Glutamatergic neuron (in vitro differentiated cells): ENCODE data around the gene PILRA. TPM values are rescaled to one million over a fixed set of nuclear protein-coding genes. Genes with fewer than 3 reads are reported as not detected.

Source experiments
- DNase-seq: peaks from one replicate; pipeline ENCODE4 v3.0.0; 2022
- H3K27ac Mint-ChIP-seq: one replicate; pipeline ENCODE4 v1.8.0; 2020; ENCODE audit warnings: mild to moderate bottlenecking, mixed read lengths, inconsistent platforms; ENCODE audit not compliant: unreplicated experiment
- H3K27me3 Mint-ChIP-seq: one replicate; pipeline ENCODE4 v1.8.0; 2020; ENCODE audit warnings: mild to moderate bottlenecking, moderate library complexity, mixed read lengths, inconsistent platforms; ENCODE audit not compliant: unreplicated experiment
- H3K36me3 Mint-ChIP-seq: one replicate; pipeline ENCODE4 v1.8.0; 2020; ENCODE audit warnings: mild to moderate bottlenecking, mixed read lengths, inconsistent platforms; ENCODE audit not compliant: unreplicated experiment
- H3K4me1 Mint-ChIP-seq: one replicate; pipeline ENCODE4 v1.8.0; 2020; ENCODE audit warnings: mild to moderate bottlenecking, low read depth, mixed read lengths, inconsistent platforms; ENCODE audit not compliant: unreplicated experiment
- H3K4me3 Mint-ChIP-seq: one replicate; pipeline ENCODE4 v1.8.0; 2020; ENCODE audit warnings: mild to moderate bottlenecking, mixed read lengths, inconsistent platforms; ENCODE audit not compliant: unreplicated experiment
- H3K9me3 Mint-ChIP-seq: one replicate; pipeline ENCODE4 v1.8.0; 2020; ENCODE audit warnings: mild to moderate bottlenecking, moderate library complexity, mixed read lengths, inconsistent platforms; ENCODE audit not compliant: unreplicated experiment
- total RNA-seq: library from RNA; stranded (reverse); fragmentation: NEBNext Ultra II Directional; extraction: Animal tissue kit (Norgen Biotek cat#: 25700); gene quantifications from one replicate; pipeline ENCODE4 v1.2.1, GENCODE V29; 2021; ENCODE audit not compliant: unreplicated experiment
- TF ChIP-seq, protein P1 (sequence below): fragments of 200-600 bp; sonication (generic); IDR thresholded peaks from one replicate; pipeline ENCODE4 v1.5.0; 2021; ENCODE audit not compliant: partially characterized antibody, unreplicated experiment

PILRA gene
- total RNA-seq, 1 donor from 2014 or later = 12.5 TPM

DNA sequence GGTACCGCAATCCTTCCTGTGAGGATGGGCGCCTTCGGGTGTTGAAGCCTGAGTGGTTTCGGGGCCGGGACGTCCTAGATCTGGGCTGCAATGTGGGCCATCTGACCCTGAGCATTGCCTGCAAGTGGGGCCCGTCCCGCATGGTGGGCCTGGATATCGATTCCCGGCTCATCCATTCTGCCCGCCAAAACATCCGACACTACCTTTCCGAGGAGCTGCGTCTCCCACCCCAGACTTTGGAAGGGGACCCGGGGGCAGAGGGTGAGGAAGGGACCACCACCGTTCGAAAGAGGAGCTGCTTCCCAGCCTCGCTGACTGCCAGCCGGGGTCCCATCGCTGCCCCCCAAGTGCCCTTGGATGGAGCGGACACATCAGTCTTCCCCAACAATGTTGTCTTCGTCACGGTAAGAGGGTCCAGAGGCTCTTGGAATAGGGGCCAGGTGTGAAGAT, 58.0 kb downstream of the PILRA start:
- peak overlapping the region; percentile 65 for H3K4me3 Mint-ChIP-seq
- no peaks in the 10 kb centered on the region for H3K36me3 Mint-ChIP-seq
- peaks cover 26% of the 10 kb centered on the region for H3K9me3 Mint-ChIP-seq
- TF ChIP-seq, protein P1, sequence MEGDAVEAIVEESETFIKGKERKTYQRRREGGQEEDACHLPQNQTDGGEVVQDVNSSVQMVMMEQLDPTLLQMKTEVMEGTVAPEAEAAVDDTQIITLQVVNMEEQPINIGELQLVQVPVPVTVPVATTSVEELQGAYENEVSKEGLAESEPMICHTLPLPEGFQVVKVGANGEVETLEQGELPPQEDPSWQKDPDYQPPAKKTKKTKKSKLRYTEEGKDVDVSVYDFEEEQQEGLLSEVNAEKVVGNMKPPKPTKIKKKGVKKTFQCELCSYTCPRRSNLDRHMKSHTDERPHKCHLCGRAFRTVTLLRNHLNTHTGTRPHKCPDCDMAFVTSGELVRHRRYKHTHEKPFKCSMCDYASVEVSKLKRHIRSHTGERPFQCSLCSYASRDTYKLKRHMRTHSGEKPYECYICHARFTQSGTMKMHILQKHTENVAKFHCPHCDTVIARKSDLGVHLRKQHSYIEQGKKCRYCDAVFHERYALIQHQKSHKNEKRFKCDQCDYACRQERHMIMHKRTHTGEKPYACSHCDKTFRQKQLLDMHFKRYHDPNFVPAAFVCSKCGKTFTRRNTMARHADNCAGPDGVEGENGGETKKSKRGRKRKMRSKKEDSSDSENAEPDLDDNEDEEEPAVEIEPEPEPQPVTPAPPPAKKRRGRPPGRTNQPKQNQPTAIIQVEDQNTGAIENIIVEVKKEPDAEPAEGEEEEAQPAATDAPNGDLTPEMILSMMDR = no peak
- no peak for DNase-seq
- H3K4me1 Mint-ChIP-seq = peaks cover 8% of the 10 kb centered on the region
- peak overlapping the region; percentile 52 for H3K27ac Mint-ChIP-seq
- H3K27me3 Mint-ChIP-seq = peaks cover 24% of the 10 kb centered on the region

GRCh38 chr7:100432053-100432452, 58.8 kb downstream of the PILRA start:
- peaks cover 26% of the 10 kb centered on the region for H3K27me3 Mint-ChIP-seq
- no peaks in the 10 kb centered on the region for H3K36me3 Mint-ChIP-seq

DNA sequence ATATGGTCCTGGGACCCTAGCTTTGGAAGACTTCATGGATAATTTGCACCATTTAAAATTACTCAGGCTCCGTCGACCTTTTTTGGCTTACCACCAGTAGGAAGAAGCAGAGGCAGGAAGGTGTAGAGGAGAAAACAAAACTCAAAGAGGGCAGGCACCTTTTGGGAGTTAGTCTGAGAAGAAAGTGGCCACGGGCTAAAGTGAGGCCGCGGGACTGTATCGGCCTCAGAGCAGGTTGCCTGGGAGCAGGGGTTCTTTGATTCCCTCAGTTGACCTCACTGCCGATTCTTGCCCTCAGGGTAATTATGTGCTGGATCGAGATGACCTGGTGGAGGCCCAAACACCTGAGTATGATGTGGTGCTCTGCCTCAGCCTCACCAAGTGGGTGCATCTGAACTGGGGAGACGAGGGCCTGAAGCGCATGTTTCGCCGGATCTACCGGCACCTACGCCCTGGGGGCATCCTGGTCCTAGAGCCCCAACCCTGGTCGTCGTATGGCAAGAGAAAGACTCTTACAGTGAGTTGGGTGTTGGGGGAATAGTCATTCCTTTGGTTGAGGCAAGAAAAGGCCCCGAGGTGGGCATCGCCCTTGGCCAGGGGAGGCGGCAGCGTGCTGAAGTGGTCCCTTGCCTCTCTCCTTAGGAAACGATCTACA, 59.5 kb downstream of the PILRA start:
- DNase-seq = no peak
- Mint-ChIP-seq H3K4me1 (peaks cover 8% of the 10 kb centered on the region), H3K36me3 (no peaks in the 10 kb centered on the region), H3K27ac (no peak overlapping the region), H3K27me3 (peaks cover 26% of the 10 kb centered on the region), H3K4me3 (no peak overlapping the region), H3K9me3 (peaks cover 28% of the 10 kb centered on the region)
- TF ChIP-seq, protein P1 = no peak

More at GRCh38 chr7:100432053-100432452, 58.8 kb downstream of the PILRA start:
- Mint-ChIP-seq H3K4me1 (peaks cover 8% of the 10 kb centered on the region), H3K27ac (no peak overlapping the region), H3K9me3 (peaks cover 29% of the 10 kb centered on the region), H3K4me3 (peak overlapping the region; percentile 65)
- DNase-seq = no peak
- TF ChIP-seq, protein P1 = no peak

- no peak for DNase-seq
- Mint-ChIP-seq H3K4me3 (no peak overlapping the region), H3K27ac (peak overlapping the region; percentile 72), H3K36me3 (no peaks in the 10 kb centered on the region), H3K9me3 (peaks cover 27% of the 10 kb centered on the region), H3K27me3 (peaks cover 22% of the 10 kb centered on the region), H3K4me1 (peaks cover 8% of the 10 kb centered on the region)
- TF ChIP-seq, protein P1 = no peak
Measured at GRCh38 chr7:100433276-100433591, 59.9 kb downstream of the PILRA start.

DNA sequence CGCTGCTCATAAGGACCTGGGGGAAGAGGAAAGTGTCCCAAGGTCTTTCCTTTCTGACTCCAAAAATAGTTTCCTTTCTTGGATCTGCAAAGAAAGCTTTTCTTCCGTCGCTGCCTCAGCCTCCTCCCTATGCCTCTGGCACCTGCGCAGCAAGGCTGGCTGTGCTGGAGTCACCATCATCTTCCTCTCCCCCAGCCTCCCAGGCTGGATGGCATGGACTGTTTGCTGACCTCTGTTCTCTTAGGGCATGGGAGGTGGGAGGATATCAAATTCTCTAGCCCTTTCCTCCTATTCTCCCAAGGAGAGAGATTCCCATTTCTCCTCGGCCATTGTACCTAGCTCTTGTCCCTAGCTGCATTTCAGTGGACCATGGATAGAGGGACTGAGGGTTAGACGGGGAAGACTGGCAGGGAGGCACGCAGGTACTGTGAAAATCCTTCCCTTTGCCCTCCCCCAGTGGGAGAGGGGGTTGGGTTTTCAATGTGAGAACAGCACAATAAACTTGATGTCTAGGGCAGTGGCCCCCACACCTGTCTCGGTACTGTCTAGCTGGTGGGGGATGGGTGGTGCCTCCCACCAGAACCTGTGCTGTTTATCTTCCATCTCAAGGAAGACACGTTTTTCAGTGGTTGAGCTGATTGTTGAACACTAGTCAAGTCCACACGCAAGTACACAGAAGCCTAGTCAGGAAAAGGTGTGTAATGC, 60.5 kb downstream of the PILRA start:
- Mint-ChIP-seq H3K27ac (peak overlapping the region; percentile 72), H3K36me3 (no peaks in the 10 kb centered on the region), H3K4me1 (peaks cover 8% of the 10 kb centered on the region), H3K4me3 (no peak overlapping the region), H3K9me3 (peaks cover 23% of the 10 kb centered on the region), H3K27me3 (peaks cover 17% of the 10 kb centered on the region)
- TF ChIP-seq, protein P1 = no peak
- no peak for DNase-seq
